Astrocyte (in vitro differentiated cells and primary cell): ENCODE data around the gene JPH4. TPM values are rescaled to one million over a fixed set of nuclear protein-coding genes. Genes with fewer than 3 reads are reported as not detected.

Experiments used
- DNase-seq: peaks from one replicate; pipeline ENCODE4 v3.0.0-alpha.2; 2010; ENCODE audit warnings: low read depth
- FAIRE-seq: peaks from 2 replicates; lab custom pipeline; 2011; peaks lifted over from hg19 to GRCh38; lab: Jason Lieb, UNC
- H2AFZ ChIP-seq: 2 replicates; pipeline ENCODE4 v1.6.0; 2012; ENCODE audit warnings: low read depth, low read length, inconsistent platforms
- H3K27ac ChIP-seq: 2 replicates; pipeline ENCODE4 v1.5.1; 2011; ENCODE audit warnings: low read depth, low read length, inconsistent platforms
- H3K27me3 ChIP-seq: 2 replicates; pipeline ENCODE4 v1.6.0; 2011; ENCODE audit warnings: low read length, inconsistent platforms; ENCODE audit not compliant: insufficient read depth
- H3K36me3 ChIP-seq: 2 replicates; pipeline ENCODE4 v1.5.1; 2011; ENCODE audit warnings: low read length, inconsistent platforms; ENCODE audit not compliant: insufficient read depth
- H3K4me1 ChIP-seq: 2 replicates; pipeline ENCODE4 v1.5.1; 2011; ENCODE audit warnings: low read length, inconsistent platforms; ENCODE audit not compliant: insufficient read depth
- H3K4me2 ChIP-seq: 2 replicates; pipeline ENCODE4 v1.6.0; 2012; ENCODE audit warnings: low read length, inconsistent platforms
- H3K4me3 ChIP-seq: 2 replicates; pipeline ENCODE4 v1.5.1; 2011; ENCODE audit warnings: low read depth, mild to moderate bottlenecking, low read length, inconsistent platforms; ENCODE audit not compliant: insufficient read depth
- H3K79me2 ChIP-seq: 2 replicates; pipeline ENCODE4 v1.6.0; 2012; ENCODE audit warnings: mild to moderate bottlenecking, low read length, inconsistent platforms; ENCODE audit not compliant: insufficient read depth
- H3K9ac ChIP-seq: 2 replicates; pipeline ENCODE4 v1.6.0; 2012; ENCODE audit warnings: mild to moderate bottlenecking, low read length, inconsistent platforms
- H3K9me3 ChIP-seq: 2 replicates; pipeline ENCODE4 v1.5.1; 2012; ENCODE audit warnings: low read depth, mild to moderate bottlenecking, low read length, inconsistent platforms; ENCODE audit not compliant: insufficient read depth
- H4K20me1 ChIP-seq: 2 replicates; pipeline ENCODE4 v1.6.0; 2012; ENCODE audit warnings: low read length, inconsistent platforms; ENCODE audit not compliant: insufficient read depth
- H3K27ac Mint-ChIP-seq: one replicate; pipeline ENCODE4 v1.8.0; 2021; ENCODE audit warnings: mild to moderate bottlenecking, mixed read lengths; ENCODE audit not compliant: unreplicated experiment
- H3K27me3 Mint-ChIP-seq: one replicate; pipeline ENCODE4 v1.8.0; 2021; ENCODE audit warnings: low read depth, mixed read lengths; ENCODE audit not compliant: unreplicated experiment
- H3K36me3 Mint-ChIP-seq: one replicate; pipeline ENCODE4 v1.8.0; 2021; ENCODE audit warnings: low read depth, mixed read lengths; ENCODE audit not compliant: unreplicated experiment
- H3K4me1 Mint-ChIP-seq: one replicate; pipeline ENCODE4 v1.8.0; 2021; ENCODE audit warnings: low read depth, mixed read lengths; ENCODE audit not compliant: unreplicated experiment
- H3K4me3 Mint-ChIP-seq: one replicate; pipeline ENCODE4 v1.8.0; 2021; ENCODE audit warnings: mild to moderate bottlenecking, moderate library complexity, mixed read lengths; ENCODE audit not compliant: unreplicated experiment
- H3K9me3 Mint-ChIP-seq: one replicate; pipeline ENCODE4 v1.8.0; 2021; ENCODE audit warnings: mild to moderate bottlenecking, mixed read lengths; ENCODE audit not compliant: unreplicated experiment
- CTCF ChIP-seq: IDR thresholded peaks from 2 replicates; pipeline ENCODE4 v1.5.1; 2011; ENCODE audit warnings: low read depth, mild to moderate bottlenecking, inconsistent platforms, low read length, moderate library complexity; ENCODE audit not compliant: insufficient read depth
- EZH2 ChIP-seq: IDR thresholded peaks from 2 replicates; pipeline ENCODE4 v1.6.1; 2012; ENCODE audit warnings: mild to moderate bottlenecking, low read length, inconsistent platforms; ENCODE audit not compliant: insufficient read depth
- total RNA-seq: library from RNA; stranded (reverse); gene quantifications from 2 replicates; pipeline ENCODE4 v1.2.1, GENCODE V29; 2021

JPH4 gene
- total RNA-seq, 1 donor from 2014 or later = 1.1 TPM

DNA sequence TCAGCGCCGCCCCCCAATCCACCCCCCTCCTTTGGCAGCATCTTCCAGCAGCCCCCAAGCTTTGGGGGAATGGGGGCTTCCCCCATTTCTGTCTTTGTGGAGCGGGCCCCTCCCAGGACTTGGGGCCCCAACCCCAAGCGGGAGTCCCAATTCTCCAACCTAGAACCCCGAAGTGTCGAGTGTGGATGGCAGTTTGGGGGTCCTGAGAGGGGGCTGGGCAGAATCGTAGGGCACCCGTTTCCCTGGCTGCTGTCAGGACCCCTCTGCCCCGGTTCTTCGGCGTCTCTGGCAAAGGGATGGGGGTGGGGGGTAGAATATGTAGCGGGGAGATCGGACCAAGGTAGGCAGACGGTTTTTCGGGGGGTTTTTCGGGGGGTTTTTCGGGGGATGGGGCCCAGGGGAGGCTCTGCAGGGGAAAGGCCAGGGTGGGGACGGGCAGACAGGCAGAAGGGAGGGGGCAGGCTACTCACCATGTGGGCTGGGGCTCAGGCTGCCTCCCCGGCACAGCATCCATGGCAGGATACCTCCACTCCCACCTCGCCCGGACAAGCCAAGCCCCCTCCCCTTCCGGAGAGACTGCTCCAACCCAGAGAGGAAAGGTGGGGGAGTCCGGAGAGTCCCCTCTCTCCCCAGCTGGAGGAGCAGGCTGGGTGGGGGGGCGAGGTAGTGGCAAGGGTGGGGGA lies 739 bp downstream of the JPH4 start:
- no peak for FAIRE-seq
- TF ChIP-seq EZH2 (peak; percentile 46), CTCF (no peak)
- Mint-ChIP-seq H3K36me3 (no peaks in the 10 kb centered on the region), H3K9me3 (peaks cover 7% of the 10 kb centered on the region), H3K27ac (no peak overlapping the region), H3K27me3 (peaks cover 44% of the 10 kb centered on the region), H3K4me3 (no peak overlapping the region), H3K4me1 (peaks cover 4% of the 10 kb centered on the region)
- no peaks in the 10 kb centered on the region for H3K36me3 ChIP-seq
- H2AFZ ChIP-seq = no peak overlapping the region
- H3K9ac ChIP-seq = no peak overlapping the region
- no peaks in the 10 kb centered on the region for H4K20me1 ChIP-seq
- DNase-seq = no peak
- no peaks in the 10 kb centered on the region for H3K79me2 ChIP-seq
- no peaks in the 10 kb centered on the region for H3K4me1 ChIP-seq
- H3K4me2 ChIP-seq = no peak overlapping the region
- H3K27me3 ChIP-seq = peaks cover 47% of the 10 kb centered on the region
- no peak overlapping the region for H3K27ac ChIP-seq
- H3K9me3 ChIP-seq = no peaks in the 10 kb centered on the region
- no peak overlapping the region for H3K4me3 ChIP-seq

DNA sequence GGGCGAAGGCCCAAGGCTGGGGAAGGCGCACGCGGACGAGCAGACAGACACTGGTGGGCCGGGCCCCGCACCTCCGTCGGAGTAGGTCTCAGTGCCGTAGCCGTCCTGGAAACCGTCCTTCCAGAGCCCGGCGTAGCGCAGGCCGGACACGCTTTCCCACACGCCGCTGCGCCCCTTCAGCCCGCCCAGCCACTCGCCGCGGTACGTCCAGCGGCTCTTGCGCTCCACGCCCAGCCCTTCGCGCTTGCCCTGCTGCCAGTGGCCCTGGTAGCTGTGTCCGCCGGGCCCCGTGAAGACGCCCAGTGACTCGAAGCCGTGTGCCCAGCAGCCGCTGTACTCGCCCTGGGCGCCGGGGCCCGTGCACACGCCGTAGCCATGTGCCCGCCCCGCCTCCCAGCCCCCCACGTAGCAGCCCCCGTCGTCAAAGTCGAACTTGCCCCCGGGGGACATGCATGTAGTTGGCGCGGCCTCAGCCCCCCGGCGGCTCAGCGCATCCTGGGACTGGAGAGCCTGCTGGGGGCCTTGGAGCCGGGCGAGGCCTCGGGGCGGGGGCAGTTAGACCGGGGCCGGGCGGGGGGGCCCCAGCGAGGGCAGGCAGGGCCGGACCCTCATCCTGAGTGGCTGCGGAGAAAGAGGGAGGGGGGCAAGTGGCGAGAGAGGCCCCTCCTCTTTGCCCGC lies 1.4 kb downstream of the JPH4 start:
- no peak for DNase-seq

More for the DNA sequence above, 1.4 kb downstream of the JPH4 start:
- Histone ChIP-seq H3K9ac (no peak overlapping the region), H3K4me2 (peak overlapping the region; percentile 15), H4K20me1 (no peaks in the 10 kb centered on the region), H3K4me1 (no peaks in the 10 kb centered on the region), H3K9me3 (no peaks in the 10 kb centered on the region), H3K79me2 (no peaks in the 10 kb centered on the region), H3K4me3 (no peak overlapping the region), H3K27me3 (peaks cover 48% of the 10 kb centered on the region), H2AFZ (peak overlapping the region; percentile 26), H3K27ac (no peak overlapping the region), H3K36me3 (no peaks in the 10 kb centered on the region)
- peaks cover 49% of the 10 kb centered on the region for H3K27me3 Mint-ChIP-seq
- TF ChIP-seq CTCF (no peak), EZH2 (peak; percentile 90)
- no peak overlapping the region for H3K4me3 Mint-ChIP-seq
- no peak for FAIRE-seq
- peaks cover 7% of the 10 kb centered on the region for H3K9me3 Mint-ChIP-seq
- peaks cover 4% of the 10 kb centered on the region for H3K4me1 Mint-ChIP-seq
- no peaks in the 10 kb centered on the region for H3K36me3 Mint-ChIP-seq
- H3K27ac Mint-ChIP-seq = no peak overlapping the region
